K562 (cell line): ENCODE results near the gene HVCN1. TPM values are rescaled to one million over a fixed set of nuclear protein-coding genes. Genes with fewer than 3 reads are reported as not detected.

Experiments used
- NR4A1 ChIP-seq, 2 experiments: fragments of 250-450 bp in 1 of 2; fragments of 450-650 bp in 1 of 2; sonication (Bioruptor Pico) in 1 of 2; IDR thresholded peaks; 2 replicates each; pipeline versions ENCODE4 v1.4.0 to v1.6.1; 2016 to 2020; ENCODE audit warnings: mild to moderate bottlenecking in 2 of 2, missing compliant biosample characterization in 1 of 2, missing genetic modification characterization in 1 of 2, moderate library complexity in 1 of 2
- polyA plus RNA-seq, 8 experiments: library from polyadenylated mRNA; depleted of rRNA in 4 of 8; stranded (reverse) in 5 of 8; unstranded in 3 of 8; fragments of >200 nt; fragmentation: Nextera tagmentation in 2 of 8; fragmentation: Illumina TruSeq in 1 of 8; extraction: Ambion mirVana in 2 of 8; extraction: Trizol in 1 of 8; gene quantifications; 2 replicates each; pipeline versions ENCODE4 v1.2.1 to v1.2.3, GENCODE V29; 2011 to 2014; ENCODE audit warnings: inconsistent platforms in 1 of 8, missing spikeins in 1 of 8
- small RNA-seq: library from RNA; depleted of rRNA; stranded (forward); fragments of <200 nt; gene quantifications from one replicate; pipeline ENCODE3, GENCODE V24; 2014
- total RNA-seq, 7 experiments: library from RNA; depleted of rRNA in 6 of 7; stranded (reverse); fragments of >200 nt in 6 of 7; fragmentation: Illumina TruSeq in 2 of 7; extraction: Trizol in 2 of 7; gene quantifications; 2 replicates each; pipeline versions ENCODE4 v1.2.1 to v1.2.3, GENCODE V29; 2011 to 2021; ENCODE audit warnings: low replicate concordance in 1 of 7

Gene HVCN1
- total and polyA plus RNA-seq, 9 of the 15 experiments (the other 6 are each of a cell fraction or from before 2014, with no cell fraction given): 0.21 to 1.4 (median 0.74) TPM

GRCh38 chr12:110599334-110599733, 89.6 kb downstream of the HVCN1 start (continued):
- TF ChIP-seq NR4A1 (CRISPR knock-in tag; IDR thresholded peaks at IDR 0.05) (no peak), NR4A1 (tag; IDR thresholded peaks at IDR 0.05) (no peak)
- TF ChIP-seq, all 486 proteins: peak for 0

Small RNA genes lying within 50 kb of the gene (small RNA-seq; reads per million reads assigned to genes)
- not detected for gene RN7SL387P

Other genes starting within 250 kb of the HVCN1 start
Only the 7 nearest of the 10 such genes appear.
- 44.6 and 48.5 TPM in 2 replicates for gene FAM216A, start 220.3 kb downstream of the HVCN1 start, total RNA-seq (2014; rRNA removed)
- gene FAM216A, start 220.3 kb downstream of the HVCN1 start, total RNA-seq (2014; rRNA removed; fragmentation: Illumina TruSeq; extraction: Trizol): 58.8 and 61.0 TPM in 2 replicates
- gene FAM216A, start 220.3 kb downstream of the HVCN1 start, total RNA-seq (2015; rRNA removed; fragmentation: Illumina TruSeq; extraction: Trizol): 39.9 and 42.2 TPM in 2 replicates
- gene FAM216A, start 220.3 kb downstream of the HVCN1 start, total RNA-seq (2021): 30.0 and 30.1 TPM in 2 replicates
- gene FAM216A, start 220.3 kb downstream of the HVCN1 start, polyA plus RNA-seq (2011; rRNA removed): 78.0 and 96.9 TPM in 2 replicates
- gene FAM216A, start 220.3 kb downstream of the HVCN1 start, polyA plus RNA-seq (2014; fragmentation: Illumina TruSeq; extraction: Trizol): 38.5 and 50.0 TPM in 2 replicates
- gene FAM216A, start 220.3 kb downstream of the HVCN1 start, polyA plus RNA-seq (2014; fragmentation: Nextera tagmentation; extraction: Ambion mirVana): 10 to 100 TPM; 17.2 to 30.1 TPM
- gene FAM216A, start 220.3 kb downstream of the HVCN1 start, polyA plus RNA-seq (2014; rRNA removed): 61.6 and 66.0 TPM in 2 replicates
- gene VPS29, start 187.0 kb downstream of the HVCN1 start, total RNA-seq (2014; rRNA removed): 69.6 and 85.8 TPM in 2 replicates
- gene VPS29, start 187.0 kb downstream of the HVCN1 start, total RNA-seq (2014; rRNA removed; fragmentation: Illumina TruSeq; extraction: Trizol): 166 and 190 TPM in 2 replicates
- gene VPS29, start 187.0 kb downstream of the HVCN1 start, total RNA-seq (2015; rRNA removed; fragmentation: Illumina TruSeq; extraction: Trizol): 143 and 162 TPM in 2 replicates
- 117 and 125 TPM in 2 replicates for gene VPS29, start 187.0 kb downstream of the HVCN1 start, total RNA-seq (2021)
- gene VPS29, start 187.0 kb downstream of the HVCN1 start, polyA plus RNA-seq (2011; rRNA removed): 218 and 272 TPM in 2 replicates
- gene VPS29, start 187.0 kb downstream of the HVCN1 start, polyA plus RNA-seq (2014; fragmentation: Illumina TruSeq; extraction: Trizol): 225 and 273 TPM in 2 replicates
- gene VPS29, start 187.0 kb downstream of the HVCN1 start, polyA plus RNA-seq (2014; fragmentation: Nextera tagmentation; extraction: Ambion mirVana): 100 to 1,000 TPM; 550 to 638 TPM
- gene VPS29, start 187.0 kb downstream of the HVCN1 start, polyA plus RNA-seq (2014; rRNA removed): 269 and 342 TPM in 2 replicates
- gene RAD9B, start 186.8 kb downstream of the HVCN1 start, total RNA-seq (2014; rRNA removed): 0.05 and 0.69 TPM in 2 replicates
- 0.65 and 0.80 TPM in 2 replicates for gene RAD9B, start 186.8 kb downstream of the HVCN1 start, total RNA-seq (2014; rRNA removed; fragmentation: Illumina TruSeq; extraction: Trizol)
- 0.43 and 0.64 TPM in 2 replicates for gene RAD9B, start 186.8 kb downstream of the HVCN1 start, total RNA-seq (2015; rRNA removed; fragmentation: Illumina TruSeq; extraction: Trizol)
- gene RAD9B, start 186.8 kb downstream of the HVCN1 start, total RNA-seq (2021): 0.31 and 0.51 TPM in 2 replicates
- gene RAD9B, start 186.8 kb downstream of the HVCN1 start, polyA plus RNA-seq (2011; rRNA removed): 0.24 and 0.42 TPM in 2 replicates
- 0.28 and 0.43 TPM in 2 replicates for gene RAD9B, start 186.8 kb downstream of the HVCN1 start, polyA plus RNA-seq (2014; fragmentation: Illumina TruSeq; extraction: Trizol)
- gene RAD9B, start 186.8 kb downstream of the HVCN1 start, polyA plus RNA-seq (2014; fragmentation: Nextera tagmentation; extraction: Ambion mirVana): under 1 TPM; 0.49 to 0.83 TPM
- gene RAD9B, start 186.8 kb downstream of the HVCN1 start, polyA plus RNA-seq (2014; rRNA removed): 0.31 and 0.32 TPM in 2 replicates
- gene PPTC7, start 105.8 kb downstream of the HVCN1 start, total RNA-seq (2014; rRNA removed): 5.3 and 5.4 TPM in 2 replicates
- gene PPTC7, start 105.8 kb downstream of the HVCN1 start, total RNA-seq (2014; rRNA removed; fragmentation: Illumina TruSeq; extraction: Trizol): 11.9 and 12.1 TPM in 2 replicates
- 7.6 and 8.0 TPM in 2 replicates for gene PPTC7, start 105.8 kb downstream of the HVCN1 start, total RNA-seq (2015; rRNA removed; fragmentation: Illumina TruSeq; extraction: Trizol)
- gene PPTC7, start 105.8 kb downstream of the HVCN1 start, total RNA-seq (2021): 19.3 and 21.8 TPM in 2 replicates
- gene PPTC7, start 105.8 kb downstream of the HVCN1 start, polyA plus RNA-seq (2011; rRNA removed): 21.6 and 23.1 TPM in 2 replicates
- 18.2 and 19.5 TPM in 2 replicates for gene PPTC7, start 105.8 kb downstream of the HVCN1 start, polyA plus RNA-seq (2014; fragmentation: Illumina TruSeq; extraction: Trizol)
- 1 to 10 TPM; 2.6 to 4.7 TPM for gene PPTC7, start 105.8 kb downstream of the HVCN1 start, polyA plus RNA-seq (2014; fragmentation: Nextera tagmentation; extraction: Ambion mirVana)
- 15.2 and 16.9 TPM in 2 replicates for gene PPTC7, start 105.8 kb downstream of the HVCN1 start, polyA plus RNA-seq (2014; rRNA removed)
- gene TCTN1, start 75.0 kb downstream of the HVCN1 start, total RNA-seq (2014; rRNA removed): 5.1 and 5.5 TPM in 2 replicates
- 3.7 and 4.7 TPM in 2 replicates for gene TCTN1, start 75.0 kb downstream of the HVCN1 start, total RNA-seq (2014; rRNA removed; fragmentation: Illumina TruSeq; extraction: Trizol)
- 5.1 and 6.3 TPM in 2 replicates for gene TCTN1, start 75.0 kb downstream of the HVCN1 start, total RNA-seq (2015; rRNA removed; fragmentation: Illumina TruSeq; extraction: Trizol)
- gene TCTN1, start 75.0 kb downstream of the HVCN1 start, total RNA-seq (2021): 3.8 and 4.0 TPM in 2 replicates
- gene TCTN1, start 75.0 kb downstream of the HVCN1 start, polyA plus RNA-seq (2011; rRNA removed): 11.4 and 12.5 TPM in 2 replicates
- 4.2 and 5.7 TPM in 2 replicates for gene TCTN1, start 75.0 kb downstream of the HVCN1 start, polyA plus RNA-seq (2014; fragmentation: Illumina TruSeq; extraction: Trizol)
- under 1 TPM; 0.32 to 0.98 TPM for gene TCTN1, start 75.0 kb downstream of the HVCN1 start, polyA plus RNA-seq (2014; fragmentation: Nextera tagmentation; extraction: Ambion mirVana)
- gene TCTN1, start 75.0 kb downstream of the HVCN1 start, polyA plus RNA-seq (2014; rRNA removed): 3.7 and 7.2 TPM in 2 replicates
- 153 and 181 TPM in 2 replicates for gene PPP1CC, start 53.8 kb upstream of the HVCN1 start, total RNA-seq (2014; rRNA removed)
- 203 and 241 TPM in 2 replicates for gene PPP1CC, start 53.8 kb upstream of the HVCN1 start, total RNA-seq (2014; rRNA removed; fragmentation: Illumina TruSeq; extraction: Trizol)
- gene PPP1CC, start 53.8 kb upstream of the HVCN1 start, total RNA-seq (2015; rRNA removed; fragmentation: Illumina TruSeq; extraction: Trizol): 182 and 195 TPM in 2 replicates
- 178 and 197 TPM in 2 replicates for gene PPP1CC, start 53.8 kb upstream of the HVCN1 start, total RNA-seq (2021)
- 223 and 280 TPM in 2 replicates for gene PPP1CC, start 53.8 kb upstream of the HVCN1 start, polyA plus RNA-seq (2011; rRNA removed)
- gene PPP1CC, start 53.8 kb upstream of the HVCN1 start, polyA plus RNA-seq (2014; fragmentation: Illumina TruSeq; extraction: Trizol): 247 and 286 TPM in 2 replicates
- gene PPP1CC, start 53.8 kb upstream of the HVCN1 start, polyA plus RNA-seq (2014; fragmentation: Nextera tagmentation; extraction: Ambion mirVana): 10 to 100 TPM; 67.4 to 76.3 TPM
- 184 and 189 TPM in 2 replicates for gene PPP1CC, start 53.8 kb upstream of the HVCN1 start, polyA plus RNA-seq (2014; rRNA removed)
- gene CCDC63, start 157.9 kb upstream of the HVCN1 start, total RNA-seq (2014; rRNA removed): not detected in 2 replicates
- gene CCDC63, start 157.9 kb upstream of the HVCN1 start, total RNA-seq (2014; rRNA removed; fragmentation: Illumina TruSeq; extraction: Trizol): not detected in 2 replicates
- gene CCDC63, start 157.9 kb upstream of the HVCN1 start, total RNA-seq (2015; rRNA removed; fragmentation: Illumina TruSeq; extraction: Trizol): not detected in 2 replicates
- gene CCDC63, start 157.9 kb upstream of the HVCN1 start, total RNA-seq (2021): not detected in 2 replicates
- gene CCDC63, start 157.9 kb upstream of the HVCN1 start, polyA plus RNA-seq (2011; rRNA removed): not detected in 2 replicates
- not detected in 2 replicates for gene CCDC63, start 157.9 kb upstream of the HVCN1 start, polyA plus RNA-seq (2014; fragmentation: Illumina TruSeq; extraction: Trizol)
- gene CCDC63, start 157.9 kb upstream of the HVCN1 start, polyA plus RNA-seq (2014; fragmentation: Nextera tagmentation; extraction: Ambion mirVana): not detected
- gene CCDC63, start 157.9 kb upstream of the HVCN1 start, polyA plus RNA-seq (2014; rRNA removed): not detected in 2 replicates